Measurements from ENCODE around the gene VAPA.
"Not testable (repeated sequence)": the region's sequence is repeated elsewhere in the genome, so short reads cannot be mapped to it uniquely, and the experiment has no call there.

The VAPA gene

DNA sequence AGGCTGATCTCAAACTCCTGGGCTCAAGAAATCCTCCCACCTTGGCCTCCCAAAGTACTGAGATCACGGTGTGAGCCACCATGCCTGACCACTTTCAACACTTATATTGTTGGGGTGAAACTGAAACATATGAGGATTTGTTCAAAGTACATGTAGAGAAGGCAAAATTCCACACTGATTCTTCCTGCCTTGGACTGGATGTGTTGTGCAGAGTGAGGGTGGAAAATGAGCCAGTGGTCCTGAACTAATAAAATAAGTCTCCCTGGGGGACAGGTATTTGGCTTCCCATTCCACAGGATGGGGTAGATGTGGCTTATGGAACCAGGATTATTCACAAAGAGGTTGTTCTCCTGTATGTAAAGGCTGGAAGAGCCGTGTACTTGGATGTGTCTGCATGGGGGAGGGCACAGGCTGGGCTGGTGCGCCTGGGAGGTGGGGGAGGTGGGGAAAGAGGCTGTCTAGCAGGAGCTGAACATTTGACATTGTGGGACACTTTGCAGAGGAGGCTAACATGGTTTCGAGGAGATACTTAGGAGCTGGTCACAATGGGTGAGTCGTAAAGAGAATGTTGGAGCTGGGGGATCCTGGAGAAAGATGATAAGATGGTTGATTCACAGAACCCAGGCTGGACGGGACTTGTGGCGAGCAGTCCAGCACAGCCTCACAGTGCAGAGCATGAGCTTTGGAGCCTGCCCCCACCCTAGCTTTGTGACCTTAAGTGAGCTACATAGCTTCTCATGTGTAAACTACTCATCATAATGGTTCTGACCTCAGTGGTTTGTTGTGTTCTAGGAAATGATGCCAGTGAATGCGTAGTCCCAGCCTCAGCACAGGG is 28.4 kb upstream of the VAPA start, which contains the start of gene TXNDC2:
Gene TXNDC2 (plus strand): TSS at position 804 of the 835 bp plus-strand sequence. CDS start 708 bp downstream, outside the sequence.
- H3K4me3 ChIP-seq (ENCODE audit: low read depth, low read length), result no peak within 1 kb of the TSS
- TF ChIP-seq, protein P1, sequence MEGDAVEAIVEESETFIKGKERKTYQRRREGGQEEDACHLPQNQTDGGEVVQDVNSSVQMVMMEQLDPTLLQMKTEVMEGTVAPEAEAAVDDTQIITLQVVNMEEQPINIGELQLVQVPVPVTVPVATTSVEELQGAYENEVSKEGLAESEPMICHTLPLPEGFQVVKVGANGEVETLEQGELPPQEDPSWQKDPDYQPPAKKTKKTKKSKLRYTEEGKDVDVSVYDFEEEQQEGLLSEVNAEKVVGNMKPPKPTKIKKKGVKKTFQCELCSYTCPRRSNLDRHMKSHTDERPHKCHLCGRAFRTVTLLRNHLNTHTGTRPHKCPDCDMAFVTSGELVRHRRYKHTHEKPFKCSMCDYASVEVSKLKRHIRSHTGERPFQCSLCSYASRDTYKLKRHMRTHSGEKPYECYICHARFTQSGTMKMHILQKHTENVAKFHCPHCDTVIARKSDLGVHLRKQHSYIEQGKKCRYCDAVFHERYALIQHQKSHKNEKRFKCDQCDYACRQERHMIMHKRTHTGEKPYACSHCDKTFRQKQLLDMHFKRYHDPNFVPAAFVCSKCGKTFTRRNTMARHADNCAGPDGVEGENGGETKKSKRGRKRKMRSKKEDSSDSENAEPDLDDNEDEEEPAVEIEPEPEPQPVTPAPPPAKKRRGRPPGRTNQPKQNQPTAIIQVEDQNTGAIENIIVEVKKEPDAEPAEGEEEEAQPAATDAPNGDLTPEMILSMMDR (IDR thresholded peaks at IDR 0.05; ENCODE audit: low read depth, low read length, missing control alignments), result no peak
- no peak for DNase-seq (ENCODE audit: low read depth)

DNA sequence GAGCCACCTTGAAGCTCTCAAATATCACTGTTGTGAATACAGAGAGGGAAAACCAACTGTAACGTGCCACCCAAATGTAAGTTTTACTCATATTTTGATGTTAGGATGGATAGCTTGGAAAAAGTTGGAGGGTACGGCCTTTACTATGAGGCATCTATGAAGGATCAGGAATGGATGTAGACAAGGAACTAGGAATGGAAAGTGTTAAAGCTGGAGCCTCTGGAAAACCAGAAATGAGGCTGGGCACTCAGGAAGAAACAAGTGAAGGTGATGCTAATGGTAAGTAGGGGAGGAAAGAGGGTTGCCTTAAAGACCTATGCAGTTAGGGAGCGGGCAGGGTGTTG is 27.8 kb upstream of the VAPA start:
- no peak overlapping the region for H3K4me3 ChIP-seq (ENCODE audit: low read depth, low read length)
- no peak for DNase-seq (ENCODE audit: low read depth)
- TF ChIP-seq, protein P1 (IDR thresholded peaks at IDR 0.05; ENCODE audit: low read depth, low read length, missing control alignments), result no peak

DNA sequence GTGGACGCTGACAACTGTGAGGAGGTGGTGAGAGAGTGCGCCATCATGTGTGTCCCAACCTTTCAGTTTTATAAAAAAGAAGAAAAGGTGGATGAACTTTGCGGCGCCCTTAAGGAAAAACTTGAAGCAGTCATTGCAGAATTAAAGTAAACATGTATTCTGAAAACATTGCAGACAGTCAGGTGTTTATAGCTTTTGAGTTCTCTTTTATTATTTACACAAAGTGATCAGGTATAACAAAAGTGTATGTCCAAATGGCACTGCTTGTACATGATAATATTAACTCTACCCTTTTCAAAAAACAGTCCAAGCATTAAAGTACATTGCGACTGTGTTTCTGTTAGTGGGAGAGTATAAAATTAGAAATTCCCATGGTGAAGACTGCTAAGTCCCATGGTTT is 25.8 kb upstream of the VAPA start:
- TF ChIP-seq, protein P1 (IDR thresholded peaks at IDR 0.05; ENCODE audit: low read depth, low read length, missing control alignments), result no peak
- no peak overlapping the region for H3K4me3 ChIP-seq (ENCODE audit: low read depth, low read length)
- DNase-seq (ENCODE audit: low read depth), result no peak

DNA sequence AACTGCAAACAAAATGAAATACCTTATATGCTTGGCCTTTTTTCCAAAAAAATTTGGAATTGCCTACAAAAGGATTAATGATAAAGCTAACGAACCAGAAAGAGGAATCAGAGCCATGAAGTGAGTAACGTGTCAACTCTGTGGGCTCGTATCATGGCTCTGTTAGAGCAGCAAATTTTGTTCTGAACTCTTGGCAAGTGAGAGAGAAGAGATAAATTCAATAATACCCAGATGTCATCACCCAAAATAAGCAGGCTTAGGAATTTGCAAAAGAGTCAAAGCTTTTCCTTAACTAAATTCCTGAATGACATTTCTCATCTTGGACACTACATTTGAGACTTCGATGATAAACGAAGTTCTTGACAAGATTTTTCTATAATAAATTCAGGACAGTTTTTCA is 23.6 kb upstream of the VAPA start:
- no peak overlapping the region for H3K4me3 ChIP-seq (ENCODE audit: low read depth, low read length)
- TF ChIP-seq, protein P1 (IDR thresholded peaks at IDR 0.05; ENCODE audit: low read depth, low read length, missing control alignments), result no peak
- DNase-seq (ENCODE audit: low read depth), result no peak

DNA sequence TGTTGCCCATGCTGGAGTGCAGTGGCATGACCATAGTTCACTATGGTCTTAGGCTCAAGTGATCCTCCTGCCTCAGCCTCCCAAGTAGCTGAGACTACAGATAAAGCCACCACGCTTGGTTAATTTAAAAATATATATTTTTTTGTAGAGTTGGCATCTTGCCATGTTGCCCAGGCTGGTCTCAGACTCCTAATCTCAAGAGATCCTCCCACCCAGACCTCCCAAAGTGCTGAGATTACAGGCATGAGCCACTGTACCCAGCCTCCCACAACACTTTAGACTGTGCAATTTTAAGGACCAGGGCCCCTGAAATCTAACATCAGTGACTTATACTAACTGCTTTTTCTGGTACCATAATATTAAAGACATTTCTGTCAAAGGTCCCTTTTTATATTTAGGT is 22.9 kb upstream of the VAPA start:
- DNase-seq (ENCODE audit: low read depth), result no peak
- no peak overlapping the region for H3K4me3 ChIP-seq (ENCODE audit: low read depth, low read length)
- TF ChIP-seq, protein P1 (IDR thresholded peaks at IDR 0.05; ENCODE audit: low read depth, low read length, missing control alignments), result no peak

DNA sequence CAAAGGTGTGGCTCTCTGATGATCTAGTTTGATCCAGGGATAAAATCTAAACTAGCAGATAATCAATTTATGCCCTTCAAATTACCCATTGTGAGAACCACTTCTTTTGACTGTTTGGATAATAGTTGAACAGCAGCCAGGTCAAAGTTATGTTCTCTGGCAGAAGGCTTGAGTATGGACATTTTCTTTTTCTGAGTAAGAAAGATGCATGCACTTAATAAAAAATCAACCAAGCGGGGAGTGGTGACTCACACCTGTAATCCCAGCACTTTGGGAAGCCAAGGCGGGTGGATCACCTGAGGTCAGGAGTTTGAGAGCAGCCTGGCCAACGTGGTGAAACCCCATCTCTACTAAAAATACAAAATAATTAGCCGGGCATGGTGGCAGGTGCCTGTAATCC is 22.3 kb upstream of the VAPA start:
- not testable (repeated sequence) for DNase-seq (ENCODE audit: low read depth); H3K4me3 ChIP-seq (ENCODE audit: low read depth, low read length)

DNA sequence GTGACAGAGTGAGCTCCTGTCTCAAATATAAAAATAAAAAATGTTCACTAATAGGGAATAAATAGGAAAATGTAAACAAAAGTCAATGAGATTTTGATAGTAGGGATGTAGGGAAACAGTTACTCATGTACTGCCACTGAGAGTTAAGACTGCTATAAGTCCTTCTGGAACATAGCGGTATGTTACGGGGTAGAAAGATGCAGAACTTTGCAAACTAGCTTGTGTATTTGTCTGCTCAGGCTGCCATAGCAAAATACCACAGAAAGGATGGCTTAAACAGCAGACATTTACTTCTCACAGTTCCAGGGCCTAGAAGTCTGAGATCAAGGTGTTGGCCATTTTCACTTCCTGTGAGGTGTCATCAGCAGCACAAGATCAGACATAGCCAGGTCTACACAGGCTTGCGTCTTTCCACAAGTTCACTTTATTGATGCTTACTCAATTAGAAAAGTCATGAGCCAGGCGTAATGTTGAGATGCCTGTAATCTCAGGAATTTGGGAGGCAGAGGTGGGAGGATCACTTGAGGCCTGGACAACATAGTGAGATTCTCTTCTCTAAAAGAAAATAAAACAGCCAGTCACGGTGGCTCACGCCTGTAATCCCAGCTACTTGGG is 19.3 kb upstream of the VAPA start:
- no peak for DNase-seq (ENCODE audit: low read depth)
- H3K4me3 ChIP-seq (ENCODE audit: low read depth, low read length), result no peak overlapping the region
- TF ChIP-seq, protein P1 (IDR thresholded peaks at IDR 0.05; ENCODE audit: low read depth, low read length, missing control alignments), result no peak

Measured in GM12864 (cell line).